Liver (tissue), 3 donors: Measurements from ENCODE around the gene OR4D9.

Experiments used
- CTCF ChIP-seq: fragments of 150-350 bp; IDR thresholded peaks from 2 replicates; pipeline ENCODE4 v1.5.1; 2017; ENCODE audit warnings: improper control_type of control experiment, low read depth, low read length; ENCODE audit not compliant: missing input control
- EGR1 ChIP-seq, 2 donors: IDR thresholded peaks; 2 replicates each; pipeline ENCODE4 v1.6.1; 2016 to 2018; ENCODE audit warnings: antibody characterized with exemption in 2 of 2, low read depth in 2 of 2
- MAX ChIP-seq: IDR thresholded peaks from 2 replicates; pipeline ENCODE4 v1.6.1; 2016; ENCODE audit warnings: antibody characterized with exemption
- RAD21 ChIP-seq, 2 donors: IDR thresholded peaks; 2 replicates each; pipeline ENCODE4 v1.6.1; 2016; ENCODE audit warnings: antibody characterized with exemption in 2 of 2, mild to moderate bottlenecking in 2 of 2
- REST ChIP-seq: IDR thresholded peaks from 2 replicates; pipeline ENCODE4 v1.6.1; 2016; ENCODE audit warnings: antibody characterized with exemption, mild to moderate bottlenecking
- donor health status: healthy.
- donor health status: healthy.

- no peak for TF ChIP-seq CTCF
- no peak for TF ChIP-seq MAX
- no peak for TF ChIP-seq RAD21 (IDR thresholded peaks at IDR 0.05)
- TF ChIP-seq REST = no peak
- TF ChIP-seq EGR1 (IDR thresholded peaks at IDR 0.05; ENCODE audit: low read depth in 2 of 2) = no peak
Observed at GRCh38 chr11:59473015-59473414, 38.3 kb upstream of the OR4D9 start, which contains the start of gene OR4D10.
